Astrocyte (in vitro differentiated cells and primary cell): ENCODE results near the gene ZMYND19. TPM values are rescaled to one million over a fixed set of nuclear protein-coding genes. Genes with fewer than 3 reads are reported as not detected.

Experiments used
- DNase-seq: peaks from one replicate; pipeline ENCODE4 v3.0.0-alpha.2; 2010; ENCODE audit warnings: low read depth
- FAIRE-seq: peaks from 2 replicates; lab custom pipeline; 2011; peaks lifted over from hg19 to GRCh38; lab: Jason Lieb, UNC
- H2AFZ ChIP-seq: 2 replicates; pipeline ENCODE4 v1.6.0; 2012; ENCODE audit warnings: low read depth, low read length, inconsistent platforms
- H3K27ac ChIP-seq: 2 replicates; pipeline ENCODE4 v1.5.1; 2011; ENCODE audit warnings: low read depth, low read length, inconsistent platforms
- H3K27me3 ChIP-seq: 2 replicates; pipeline ENCODE4 v1.6.0; 2011; ENCODE audit warnings: low read length, inconsistent platforms; ENCODE audit not compliant: insufficient read depth
- H3K36me3 ChIP-seq: 2 replicates; pipeline ENCODE4 v1.5.1; 2011; ENCODE audit warnings: low read length, inconsistent platforms; ENCODE audit not compliant: insufficient read depth
- H3K4me1 ChIP-seq: 2 replicates; pipeline ENCODE4 v1.5.1; 2011; ENCODE audit warnings: low read length, inconsistent platforms; ENCODE audit not compliant: insufficient read depth
- H3K4me2 ChIP-seq: 2 replicates; pipeline ENCODE4 v1.6.0; 2012; ENCODE audit warnings: low read length, inconsistent platforms
- H3K4me3 ChIP-seq: 2 replicates; pipeline ENCODE4 v1.5.1; 2011; ENCODE audit warnings: low read depth, mild to moderate bottlenecking, low read length, inconsistent platforms; ENCODE audit not compliant: insufficient read depth
- H3K79me2 ChIP-seq: 2 replicates; pipeline ENCODE4 v1.6.0; 2012; ENCODE audit warnings: mild to moderate bottlenecking, low read length, inconsistent platforms; ENCODE audit not compliant: insufficient read depth
- H3K9ac ChIP-seq: 2 replicates; pipeline ENCODE4 v1.6.0; 2012; ENCODE audit warnings: mild to moderate bottlenecking, low read length, inconsistent platforms
- H3K9me3 ChIP-seq: 2 replicates; pipeline ENCODE4 v1.5.1; 2012; ENCODE audit warnings: low read depth, mild to moderate bottlenecking, low read length, inconsistent platforms; ENCODE audit not compliant: insufficient read depth
- H4K20me1 ChIP-seq: 2 replicates; pipeline ENCODE4 v1.6.0; 2012; ENCODE audit warnings: low read length, inconsistent platforms; ENCODE audit not compliant: insufficient read depth
- H3K27ac Mint-ChIP-seq: one replicate; pipeline ENCODE4 v1.8.0; 2021; ENCODE audit warnings: mild to moderate bottlenecking, mixed read lengths; ENCODE audit not compliant: unreplicated experiment
- H3K27me3 Mint-ChIP-seq: one replicate; pipeline ENCODE4 v1.8.0; 2021; ENCODE audit warnings: low read depth, mixed read lengths; ENCODE audit not compliant: unreplicated experiment
- H3K36me3 Mint-ChIP-seq: one replicate; pipeline ENCODE4 v1.8.0; 2021; ENCODE audit warnings: low read depth, mixed read lengths; ENCODE audit not compliant: unreplicated experiment
- H3K4me1 Mint-ChIP-seq: one replicate; pipeline ENCODE4 v1.8.0; 2021; ENCODE audit warnings: low read depth, mixed read lengths; ENCODE audit not compliant: unreplicated experiment
- H3K4me3 Mint-ChIP-seq: one replicate; pipeline ENCODE4 v1.8.0; 2021; ENCODE audit warnings: mild to moderate bottlenecking, moderate library complexity, mixed read lengths; ENCODE audit not compliant: unreplicated experiment
- H3K9me3 Mint-ChIP-seq: one replicate; pipeline ENCODE4 v1.8.0; 2021; ENCODE audit warnings: mild to moderate bottlenecking, mixed read lengths; ENCODE audit not compliant: unreplicated experiment
- CTCF ChIP-seq: IDR thresholded peaks from 2 replicates; pipeline ENCODE4 v1.5.1; 2011; ENCODE audit warnings: low read depth, mild to moderate bottlenecking, inconsistent platforms, low read length, moderate library complexity; ENCODE audit not compliant: insufficient read depth
- EZH2 ChIP-seq: IDR thresholded peaks from 2 replicates; pipeline ENCODE4 v1.6.1; 2012; ENCODE audit warnings: mild to moderate bottlenecking, low read length, inconsistent platforms; ENCODE audit not compliant: insufficient read depth
- total RNA-seq: library from RNA; stranded (reverse); gene quantifications from 2 replicates; pipeline ENCODE4 v1.2.1, GENCODE V29; 2021

ZMYND19 gene
- total RNA-seq, 1 donor from 2014 or later = 34.0 TPM

GRCh38 chr9:137544176-137544760, 46.0 kb downstream of the ZMYND19 start:
- no peak for FAIRE-seq

GRCh38 chr9:137543237-137543963, 46.9 kb downstream of the ZMYND19 start:
- no peaks in the 10 kb centered on the region for H3K36me3 ChIP-seq
- TF ChIP-seq CTCF (no peak), EZH2 (no peak)
- H3K9me3 ChIP-seq = no peaks in the 10 kb centered on the region
- no peaks in the 10 kb centered on the region for H3K79me2 ChIP-seq
- no peaks in the 10 kb centered on the region for H4K20me1 ChIP-seq
- H3K27ac ChIP-seq = no peak overlapping the region
- Mint-ChIP-seq H3K36me3 (peaks cover 10% of the 10 kb centered on the region), H3K4me3 (no peak overlapping the region), H3K27me3 (no peaks in the 10 kb centered on the region), H3K27ac (no peak overlapping the region), H3K9me3 (no peaks in the 10 kb centered on the region), H3K4me1 (peaks cover 7% of the 10 kb centered on the region)
- no peaks in the 10 kb centered on the region for H3K27me3 ChIP-seq
- no peak overlapping the region for H3K9ac ChIP-seq
- H3K4me2 ChIP-seq = no peak overlapping the region
- H2AFZ ChIP-seq = no peak overlapping the region
- FAIRE-seq (no peak), DNase-seq (no peak)
- H3K4me3 ChIP-seq = no peak overlapping the region
- H3K4me1 ChIP-seq = peaks cover 4% of the 10 kb centered on the region

More at GRCh38 chr9:137544176-137544760, 46.0 kb downstream of the ZMYND19 start:
- no peak overlapping the region for H3K4me3 ChIP-seq
- H3K27ac ChIP-seq = no peak overlapping the region
- Mint-ChIP-seq H3K27me3 (no peaks in the 10 kb centered on the region), H3K4me3 (no peak overlapping the region), H3K4me1 (peaks cover 7% of the 10 kb centered on the region), H3K36me3 (peaks cover 10% of the 10 kb centered on the region), H3K9me3 (no peaks in the 10 kb centered on the region), H3K27ac (no peak overlapping the region)
- no peak overlapping the region for H3K4me2 ChIP-seq
- no peaks in the 10 kb centered on the region for H3K36me3 ChIP-seq
- H2AFZ ChIP-seq = no peak overlapping the region
- DNase-seq = no peak
- H3K9ac ChIP-seq = no peak overlapping the region
- TF ChIP-seq CTCF (no peak), EZH2 (no peak)
- H3K9me3 ChIP-seq = no peaks in the 10 kb centered on the region
- H3K4me1 ChIP-seq = peaks cover 4% of the 10 kb centered on the region
- H3K79me2 ChIP-seq = no peaks in the 10 kb centered on the region
- H3K27me3 ChIP-seq = no peaks in the 10 kb centered on the region
- H4K20me1 ChIP-seq = no peaks in the 10 kb centered on the region

GRCh38 chr9:137542486-137542885, 47.8 kb downstream of the ZMYND19 start:
- Histone ChIP-seq H3K4me3 (no peak overlapping the region), H3K4me2 (no peak overlapping the region), H3K79me2 (no peaks in the 10 kb centered on the region), H3K36me3 (no peaks in the 10 kb centered on the region), H3K27ac (no peak overlapping the region), H4K20me1 (no peaks in the 10 kb centered on the region), H3K9me3 (no peaks in the 10 kb centered on the region), H3K27me3 (no peaks in the 10 kb centered on the region), H3K4me1 (peaks cover 4% of the 10 kb centered on the region), H3K9ac (no peak overlapping the region), H2AFZ (no peak overlapping the region)
- Mint-ChIP-seq H3K27me3 (no peaks in the 10 kb centered on the region), H3K27ac (no peak overlapping the region), H3K36me3 (peaks cover 13% of the 10 kb centered on the region), H3K4me3 (no peak overlapping the region), H3K4me1 (peaks cover 7% of the 10 kb centered on the region), H3K9me3 (no peaks in the 10 kb centered on the region)
- TF ChIP-seq EZH2 = no peak
- no peak for TF ChIP-seq CTCF
- FAIRE-seq = no peak
- no peak for DNase-seq
